Thyroid gland (tissue), 4 donors: ENCODE data around the gene RNU1-1. TPM values are rescaled to one million over a fixed set of nuclear protein-coding genes. Genes with fewer than 3 reads are reported as not detected.
"Not testable (repeated sequence)": the region's sequence is repeated elsewhere in the genome, so short reads cannot be mapped to it uniquely, and the experiment has no call there.

Experiments used
- DNase-seq, 2 donors: peaks; one replicate each; pipeline ENCODE4 v3.0.0-alpha.2; 2019
- H3K27ac ChIP-seq, 3 donors: fragments of 200-600 bp; sonication (generic); 1 replicate in 2 of 3; 2 replicates in 1 of 3; pipeline ENCODE4 v1.5.1; 2016 to 2019; ENCODE audit warnings: mild to moderate bottlenecking in 1 of 3, moderate library complexity in 1 of 3
- H3K27me3 ChIP-seq: fragments of 200-600 bp; sonication (generic); one replicate; pipeline ENCODE4 v1.5.1; 2019
- H3K36me3 ChIP-seq, 2 donors: fragments of 200-600 bp; sonication (generic); one replicate each; pipeline ENCODE4 v1.5.1; 2016 to 2019
- H3K4me1 ChIP-seq, 2 donors: fragments of 200-600 bp; sonication (generic); one replicate each; pipeline ENCODE4 v1.5.1; 2017 to 2019
- H3K4me3 ChIP-seq, 3 donors: fragments of 200-600 bp; sonication (generic); replicated peaks in 1 of 3; 1 replicate in 2 of 3; 2 replicates in 1 of 3; pipeline ENCODE4 v1.5.1; 2016; ENCODE audit warnings: mild to moderate bottlenecking in 1 of 3
- H3K9me3 ChIP-seq: fragments of 200-600 bp; sonication (generic); one replicate; pipeline ENCODE4 v1.5.1; 2017
- CTCF ChIP-seq, 6 experiments: fragments of 200-600 bp in 3 of 6; fragments of 450-650 bp in 3 of 6; sonication (generic) in 3 of 6; IDR thresholded peaks; one replicate each; pipeline ENCODE4 v1.5.1; 2016 to 2019; ENCODE audit warnings: antibody characterized with exemption in 6 of 6, mild to moderate bottlenecking in 2 of 6, inconsistent platforms in 1 of 6, moderate library complexity in 1 of 6
- POLR2A ChIP-seq, 2 donors: fragments of 450-650 bp; IDR thresholded peaks; one replicate each; pipeline ENCODE4 v1.6.1; 2017; ENCODE audit warnings: antibody characterized with exemption in 2 of 2, mild to moderate bottlenecking in 2 of 2, moderate library complexity in 1 of 2
- WGBS, 2 donors: methylation state at CpG; one replicate each; pipeline ENCODE4 v1.1.5; 2017; 5-methylcytosine and 5-hydroxymethylcytosine counted together
- intact Hi-C: fragments of 100-400 bp; cut with DNase I; formaldehyde crosslinking; loops from one replicate; pipeline ENCODE4 v1.15.1; 2023
- total RNA-seq, 4 donors: library from RNA; depleted of rRNA; stranded (reverse); fragments of >200 nt; gene quantifications; one replicate each; pipeline ENCODE4 v1.2.3, GENCODE V29; 2016

RNU1-1 gene
- total RNA-seq, 4 donors from 2014 or later, result under 0.01 TPM

GRCh38 chr1:16505870-16506269, 8.2 kb downstream of the RNU1-1 start:
- H3K27me3 ChIP-seq, intact Hi-C loops, H3K4me3 ChIP-seq, H3K36me3 ChIP-seq, DNase-seq, H3K4me1 ChIP-seq, H3K27ac ChIP-seq, H3K9me3 ChIP-seq: not testable (repeated sequence)
- WGBS, 2 donors, result 67 to 75% methylated on average over 2 of the region's 2 CpGs

- Histone ChIP-seq H3K4me1 (peaks cover 0 to 3% of the 10 kb centered on the region in 2 donors), H3K27ac (no peak overlapping the region), H3K9me3 (no peaks in the 10 kb centered on the region), H3K4me3 (no peak overlapping the region), H3K36me3 (no peaks in the 10 kb centered on the region), H3K27me3 (no peaks in the 10 kb centered on the region)
- no peak for DNase-seq
- intact Hi-C loops, result no loop called here
- no peak for TF ChIP-seq POLR2A (IDR thresholded peaks at IDR 0.05)
- TF ChIP-seq CTCF (IDR thresholded peaks at IDR 0.05), result no peak
- 84 to 85% methylated on average over 2 of the region's 2 CpGs for WGBS, 2 donors
Observed at GRCh38 chr1:16503494-16503893, 10.6 kb downstream of the RNU1-1 start.

DNA sequence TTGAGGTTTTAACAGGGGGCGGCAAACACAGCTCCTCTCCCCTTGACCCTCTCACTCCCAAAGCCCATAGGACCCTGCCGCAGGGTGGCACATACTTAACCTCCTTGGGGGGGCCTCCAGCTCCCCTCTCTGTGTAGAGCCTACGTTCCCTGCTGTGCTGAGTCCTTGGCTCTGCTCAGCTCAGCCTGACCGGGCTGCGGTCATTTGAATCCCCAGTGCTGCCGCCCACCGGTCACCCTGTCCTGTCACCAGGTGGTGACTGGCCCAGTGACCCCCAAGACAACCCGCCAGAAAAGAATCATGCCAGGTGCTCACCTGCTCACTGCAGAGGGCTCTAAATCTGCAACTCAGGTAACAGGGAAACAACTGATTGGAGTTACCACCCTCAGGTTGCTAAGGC, 12.6 kb downstream of the RNU1-1 start:
- H3K9me3 ChIP-seq, H3K36me3 ChIP-seq, DNase-seq, H3K27me3 ChIP-seq, intact Hi-C loops, H3K27ac ChIP-seq, H3K4me3 ChIP-seq, H3K4me1 ChIP-seq: not testable (repeated sequence)
- WGBS, 2 donors, result 76 to 79% methylated on average over 6 to 7 of the region's 8 CpGs

DNA sequence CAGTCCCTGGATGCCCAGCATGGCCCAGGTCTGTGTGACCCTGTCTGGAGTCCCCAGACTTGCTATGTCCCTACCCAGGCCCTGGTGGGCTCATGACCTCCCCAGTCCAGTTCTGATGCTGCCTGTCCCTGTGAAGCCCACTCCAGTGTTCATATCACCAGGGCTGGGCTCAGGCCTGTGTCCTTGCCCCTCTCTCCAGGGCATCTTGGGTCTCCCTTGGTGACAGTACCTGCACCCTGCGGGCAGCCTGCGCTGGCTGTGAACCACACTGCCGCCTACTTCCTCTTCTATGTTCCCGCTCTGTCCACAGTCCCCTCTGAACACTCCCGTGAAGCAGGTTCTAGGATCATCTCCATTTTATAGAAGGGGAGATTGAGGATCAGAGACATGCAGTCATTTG, 13.1 kb downstream of the RNU1-1 start:
- intact Hi-C loops, H3K9me3 ChIP-seq, H3K27me3 ChIP-seq, H3K36me3 ChIP-seq, H3K27ac ChIP-seq, H3K4me1 ChIP-seq, H3K4me3 ChIP-seq, DNase-seq: not testable (repeated sequence)
- WGBS, 2 donors, result 89 to 97% methylated on average over 5 of the region's 5 CpGs

DNA sequence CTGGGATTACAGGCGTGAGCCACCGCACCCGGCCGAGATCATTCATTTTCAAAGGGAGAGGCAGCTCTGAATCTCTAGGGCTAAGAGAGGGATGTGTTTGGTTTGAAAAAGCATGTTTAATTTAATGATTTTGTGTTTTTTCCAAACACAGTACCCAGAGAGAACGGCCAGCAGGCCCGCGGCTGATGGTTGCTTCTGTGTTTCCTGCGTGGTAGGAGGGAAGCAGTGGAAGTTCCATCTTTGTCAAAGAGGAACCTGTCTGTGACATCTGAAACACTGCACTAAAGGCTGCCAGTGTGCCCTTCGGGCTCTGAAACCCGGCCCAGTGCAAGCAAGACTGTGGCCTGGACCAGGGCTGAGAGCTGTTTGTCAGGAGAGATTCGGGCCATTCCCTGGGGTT, 13.6 kb downstream of the RNU1-1 start:
- H3K9me3 ChIP-seq, H3K4me1 ChIP-seq, H3K4me3 ChIP-seq, DNase-seq, H3K36me3 ChIP-seq, intact Hi-C loops, H3K27me3 ChIP-seq, H3K27ac ChIP-seq: not testable (repeated sequence)
- 88 to 96% methylated on average over 11 of the region's 11 CpGs for WGBS, 2 donors

DNA sequence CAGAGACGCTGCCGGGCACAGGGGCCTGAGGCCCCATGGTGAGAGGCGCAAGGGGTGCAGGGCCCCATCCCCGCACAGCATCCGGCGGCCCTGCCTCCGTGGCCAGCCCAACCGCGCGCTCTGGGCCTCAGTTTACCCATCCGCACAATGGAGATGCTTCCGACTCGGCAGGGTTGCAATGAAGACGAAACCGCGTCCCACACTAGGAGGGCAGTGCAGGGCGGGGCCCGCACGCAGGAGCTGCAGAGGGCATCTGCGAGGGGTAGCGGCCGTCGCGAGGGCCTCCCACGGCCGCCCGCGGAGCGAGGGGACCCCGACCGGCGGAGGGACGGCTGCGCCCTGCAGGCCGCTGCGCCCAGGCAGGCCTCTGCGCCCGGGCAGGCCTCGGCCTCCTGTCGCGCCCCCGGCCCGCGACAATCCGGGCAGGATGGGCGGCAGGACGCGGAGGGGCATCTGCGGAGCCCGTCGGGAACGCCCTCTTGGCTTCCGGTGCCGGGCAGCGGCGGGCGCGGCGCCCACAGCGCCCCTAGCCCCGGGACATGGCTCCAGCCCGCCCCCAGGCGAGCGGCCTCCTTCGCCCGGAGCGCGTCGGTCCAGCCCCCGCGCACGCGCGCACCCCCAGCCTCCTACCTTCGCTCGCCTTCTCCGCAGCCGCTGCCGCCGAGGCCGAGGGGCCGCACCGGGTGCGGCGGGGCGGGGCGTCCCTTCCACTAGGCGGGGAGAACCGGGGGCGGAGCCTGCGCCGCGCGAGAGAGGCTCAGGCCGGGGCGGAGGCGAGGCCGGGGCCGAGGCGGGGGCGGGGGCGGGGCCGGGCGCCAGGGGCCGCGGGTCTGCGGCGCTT, 15.3 kb downstream of the RNU1-1 start:
- Histone ChIP-seq H3K4me3 (peak overlapping the region; percentile 79 to 87 (median 81)), H3K4me1 (peaks cover 3 to 5% of the 10 kb centered on the region in 2 donors), H3K27ac (peak overlapping the region; percentile 49 to 80 (median 74)), H3K9me3 (no peaks in the 10 kb centered on the region), H3K36me3 (no peaks in the 10 kb centered on the region), H3K27me3 (no peaks in the 10 kb centered on the region)
- intact Hi-C loops, result loop anchor here (10.0 kb wide), 1 partner anchor 54 kb away; the partner anchor contains the start of gene NECAP2
- peak; percentile 90 to 92 for DNase-seq
- TF ChIP-seq CTCF (IDR thresholded peaks at IDR 0.05) (peak in 1 of 6 experiments; percentile 18), POLR2A (IDR thresholded peaks at IDR 0.05) (peak in 1 of 2 donors; percentile 78)
- 0% methylated on average over 19 of the region's 108 CpGs; no CpG with 5 or more reads in 1 of the 2 donors for WGBS, 2 donors

GRCh38 chr1:16498047-16498446, 16.0 kb downstream of the RNU1-1 start:
- H3K27me3 ChIP-seq, H3K36me3 ChIP-seq, H3K4me3 ChIP-seq, H3K4me1 ChIP-seq, DNase-seq, H3K9me3 ChIP-seq: not testable (repeated sequence)
- H3K27ac ChIP-seq, result peak overlapping the region in 1 of 3 donors; percentile 74
- 48 to 52% methylated on average over 10 of the region's 10 CpGs for WGBS, 2 donors
- intact Hi-C loops, result loop anchor here (10.0 kb wide), 1 partner anchor 53 kb away; the partner anchor contains the start of gene NECAP2

DNA sequence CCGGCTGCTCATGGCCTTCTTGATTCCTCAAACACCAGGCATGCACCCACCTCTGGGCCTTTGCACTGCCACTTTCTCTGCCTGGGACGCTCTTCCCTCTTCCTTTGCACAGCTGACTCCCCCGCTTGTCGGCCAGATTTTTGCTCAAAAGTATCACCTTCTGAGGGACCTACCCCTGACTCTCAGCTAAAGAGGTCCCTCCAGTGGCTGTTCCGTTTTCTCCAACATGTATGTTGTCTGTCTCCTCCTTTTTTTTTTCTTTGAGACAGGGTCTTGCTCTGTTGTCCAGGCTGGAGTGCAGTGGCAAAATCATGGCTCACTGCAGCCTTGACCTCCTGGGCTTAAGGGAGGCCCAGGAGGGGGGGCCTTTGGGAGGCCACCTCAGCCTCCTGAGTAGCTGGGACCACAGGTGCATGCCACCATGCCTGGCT, 16.6 kb downstream of the RNU1-1 start:
- DNase-seq, H3K27ac ChIP-seq: not testable (repeated sequence)

GRCh38 chr1:16493731-16494130, 20.4 kb downstream of the RNU1-1 start:
- WGBS, 2 donors, result 80 to 83% methylated on average over 8 to 9 of the region's 9 CpGs
- not testable (repeated sequence) for H3K4me3 ChIP-seq, H3K27me3 ChIP-seq, H3K27ac ChIP-seq, H3K36me3 ChIP-seq, H3K9me3 ChIP-seq, H3K4me1 ChIP-seq, DNase-seq
- intact Hi-C loops, result loop anchor here (10.0 kb wide), 1 partner anchor 49 kb away; the partner anchor contains the start of gene NECAP2

More for the DNA sequence above, 16.6 kb downstream of the RNU1-1 start:
- H3K36me3 ChIP-seq, H3K4me1 ChIP-seq, H3K4me3 ChIP-seq, H3K27me3 ChIP-seq, H3K9me3 ChIP-seq: not testable (repeated sequence)
- intact Hi-C loops, result loop anchor here (10.0 kb wide), 1 partner anchor 53 kb away; the partner anchor contains the start of gene NECAP2
- WGBS, 2 donors, result 90 to 96% methylated on average over 5 of the region's 5 CpGs

DNA sequence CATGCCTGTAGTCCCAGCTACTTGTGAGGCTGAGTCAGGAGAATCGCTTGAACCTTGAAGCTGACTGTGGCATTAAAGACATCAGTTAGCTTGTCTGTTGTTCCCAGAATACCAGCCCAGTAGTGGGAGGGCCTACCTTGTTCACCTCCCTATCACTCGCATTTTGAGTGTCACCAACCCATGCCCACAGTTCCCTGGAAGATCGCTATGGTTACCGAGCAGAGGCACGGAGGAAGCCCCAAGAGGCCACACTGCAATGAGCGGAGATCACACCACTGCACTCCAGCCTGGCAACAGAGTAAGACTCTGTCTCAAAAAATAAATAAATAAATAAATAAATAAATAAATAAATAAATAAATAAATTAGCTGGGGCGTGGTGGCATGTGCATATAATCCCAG, 21.1 kb downstream of the RNU1-1 start:
- 81 to 83% methylated on average over 7 of the region's 7 CpGs for WGBS, 2 donors
- not testable (repeated sequence) for H3K4me1 ChIP-seq, H3K4me3 ChIP-seq, H3K36me3 ChIP-seq, DNase-seq, H3K27me3 ChIP-seq, H3K27ac ChIP-seq, H3K9me3 ChIP-seq
- intact Hi-C loops, result loop anchor here (10.0 kb wide), 1 partner anchor 48 kb away; the partner anchor contains the start of gene NECAP2
